Iris pigment epithelial cell (primary cell): ENCODE data around the gene TRIM22.

Source experiments
- DNase-seq: peaks from one replicate; pipeline ENCODE4 v3.0.0-alpha.2; 2011; ENCODE audit warnings: low read depth

Gene TRIM22

GRCh38 chr11:5746614-5747013 is 57.0 kb downstream of the TRIM22 start:
- no peak for DNase-seq

GRCh38 chr11:5749836-5750235 is 60.2 kb downstream of the TRIM22 start:
- no peak for DNase-seq

DNA sequence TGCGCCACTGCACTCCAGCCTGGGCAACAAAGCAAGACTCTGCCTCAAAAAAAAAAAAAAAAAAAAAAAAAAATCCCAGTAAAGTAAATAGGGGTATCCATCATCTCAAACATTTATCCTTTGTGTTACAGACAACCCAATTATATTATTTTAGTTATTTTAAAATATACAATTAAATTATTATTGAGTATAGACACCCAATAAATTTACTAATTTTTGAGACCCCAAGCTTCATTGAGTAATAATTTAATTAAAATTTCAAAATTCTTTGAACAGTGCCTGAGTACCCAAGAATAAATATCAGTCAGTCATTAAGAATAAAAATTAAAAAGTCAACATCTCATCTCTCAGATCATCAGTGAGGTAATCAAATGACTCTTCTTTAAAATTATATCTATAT is 64.4 kb downstream of the TRIM22 start, which contains the start of gene OR52N4:
Gene OR52N4 (plus strand): TSS at position 301 of the 400 bp plus-strand sequence. CDS start 498 bp downstream, outside the sequence.
- no peak for DNase-seq
